ENCODE results near the gene EMC6. TPM values are rescaled to one million over a fixed set of nuclear protein-coding genes. Genes with fewer than 3 reads are reported as not detected.

Gene EMC6
- total and polyA plus RNA-seq, 9 donors, result 16.8 to 47.1 (median 37.0) TPM

Other genes with a start within 250 kb of the EMC6 start
- not detected for gene OR1E2, start 235.0 kb upstream of the EMC6 start, total RNA-seq
- gene OR1E2, start 235.0 kb upstream of the EMC6 start, polyA plus RNA-seq (ENCODE audit: insufficient read depth in 1 of 8, insufficient read length in 8 of 8, low replicate concordance in 1 of 8), result not detected
- 0.40 TPM for gene SPATA22, start 197.0 kb upstream of the EMC6 start, total RNA-seq
- 1 to 10 TPM in 1 of 8 donors, under 1 TPM in 7; 0.16 to 1.4 (median 0.32) TPM for gene SPATA22, start 197.0 kb upstream of the EMC6 start, polyA plus RNA-seq (ENCODE audit: insufficient read depth in 1 of 8, insufficient read length in 8 of 8, low replicate concordance in 1 of 8)
- gene ASPA, start 192.8 kb upstream of the EMC6 start, total RNA-seq, result 3.8 TPM
- gene ASPA, start 192.8 kb upstream of the EMC6 start, polyA plus RNA-seq (ENCODE audit: insufficient read depth in 1 of 8, insufficient read length in 8 of 8, low replicate concordance in 1 of 8), result 1 to 10 TPM; 1.0 to 4.4 (median 3.0) TPM
- 1.2 TPM for gene TRPV3, start 111.0 kb upstream of the EMC6 start, total RNA-seq
- 1 to 10 TPM in 6 of 8 donors, under 1 TPM in 2; 0.74 to 2.4 (median 1.6) TPM for gene TRPV3, start 111.0 kb upstream of the EMC6 start, polyA plus RNA-seq (ENCODE audit: insufficient read depth in 1 of 8, insufficient read length in 8 of 8, low replicate concordance in 1 of 8)
- 3.6 TPM for gene TRPV1, start 59.4 kb upstream of the EMC6 start, total RNA-seq
- 1 to 10 TPM; 3.7 to 8.1 (median 5.8) TPM for gene TRPV1, start 59.4 kb upstream of the EMC6 start, polyA plus RNA-seq (ENCODE audit: insufficient read depth in 1 of 8, insufficient read length in 8 of 8, low replicate concordance in 1 of 8)
- 8.8 TPM for gene SHPK, start 32.6 kb upstream of the EMC6 start, total RNA-seq
- 1 to 10 TPM; 6.3 to 9.3 (median 7.5) TPM for gene SHPK, start 32.6 kb upstream of the EMC6 start, polyA plus RNA-seq (ENCODE audit: insufficient read depth in 1 of 8, insufficient read length in 8 of 8, low replicate concordance in 1 of 8)
- 7.2 TPM for gene CTNS, start 32.1 kb upstream of the EMC6 start, total RNA-seq
- gene CTNS, start 32.1 kb upstream of the EMC6 start, polyA plus RNA-seq (ENCODE audit: insufficient read depth in 1 of 8, insufficient read length in 8 of 8, low replicate concordance in 1 of 8), result 10 to 100 TPM in 1 of 8 donors, 1 to 10 TPM in 7; 7.3 to 10.1 (median 8.5) TPM
- gene TAX1BP3, start 234 bp upstream of the EMC6 start, total RNA-seq, result 68.1 TPM
- 10 to 100 TPM; 42.6 to 80.5 (median 60.8) TPM for gene TAX1BP3, start 234 bp upstream of the EMC6 start, polyA plus RNA-seq (ENCODE audit: insufficient read depth in 1 of 8, insufficient read length in 8 of 8, low replicate concordance in 1 of 8)
- 18.7 TPM for gene P2RX5, start 27.3 kb downstream of the EMC6 start, total RNA-seq
- gene P2RX5, start 27.3 kb downstream of the EMC6 start, polyA plus RNA-seq (ENCODE audit: insufficient read depth in 1 of 8, insufficient read length in 8 of 8, low replicate concordance in 1 of 8), result 10 to 100 TPM; 19.9 to 35.6 (median 24.6) TPM
- gene HASPIN, start 55.1 kb downstream of the EMC6 start, total RNA-seq, result 4.3 TPM
- gene HASPIN, start 55.1 kb downstream of the EMC6 start, polyA plus RNA-seq (ENCODE audit: insufficient read depth in 1 of 8, insufficient read length in 8 of 8, low replicate concordance in 1 of 8), result 1 to 10 TPM; 4.1 to 7.4 (median 5.6) TPM
- 28.8 TPM for gene ITGAE, start 132.4 kb downstream of the EMC6 start, total RNA-seq
- 10 to 100 TPM; 29.2 to 34.4 (median 32.3) TPM for gene ITGAE, start 132.4 kb downstream of the EMC6 start, polyA plus RNA-seq (ENCODE audit: insufficient read depth in 1 of 8, insufficient read length in 8 of 8, low replicate concordance in 1 of 8)
- 33.4 TPM for gene NCBP3, start 177.4 kb downstream of the EMC6 start, total RNA-seq
- 10 to 100 TPM; 48.0 to 68.9 (median 58.2) TPM for gene NCBP3, start 177.4 kb downstream of the EMC6 start, polyA plus RNA-seq (ENCODE audit: insufficient read depth in 1 of 8, insufficient read length in 8 of 8, low replicate concordance in 1 of 8)
- 6.3 TPM for gene CAMKK1, start 224.2 kb downstream of the EMC6 start, total RNA-seq
- gene CAMKK1, start 224.2 kb downstream of the EMC6 start, polyA plus RNA-seq (ENCODE audit: insufficient read depth in 1 of 8, insufficient read length in 8 of 8, low replicate concordance in 1 of 8), result 1 to 10 TPM; 5.9 to 9.5 (median 7.7) TPM
- gene P2RX1, start 247.7 kb downstream of the EMC6 start, total RNA-seq, result 2.1 TPM
- 1 to 10 TPM; 2.4 to 8.6 (median 3.0) TPM for gene P2RX1, start 247.7 kb downstream of the EMC6 start, polyA plus RNA-seq (ENCODE audit: insufficient read depth in 1 of 8, insufficient read length in 8 of 8, low replicate concordance in 1 of 8)

All from muscle of leg (tissue), 9 donors.